ENCODE results near the gene GLIS1. TPM values are rescaled to one million over a fixed set of nuclear protein-coding genes. Genes with fewer than 3 reads are reported as not detected.

GLIS1 gene
- total and polyA plus RNA-seq, 2 of the 8 experiments (the other 6 are each of a cell fraction or from before 2014, with no cell fraction given), result 0.15 to 0.22 TPM

DNA sequence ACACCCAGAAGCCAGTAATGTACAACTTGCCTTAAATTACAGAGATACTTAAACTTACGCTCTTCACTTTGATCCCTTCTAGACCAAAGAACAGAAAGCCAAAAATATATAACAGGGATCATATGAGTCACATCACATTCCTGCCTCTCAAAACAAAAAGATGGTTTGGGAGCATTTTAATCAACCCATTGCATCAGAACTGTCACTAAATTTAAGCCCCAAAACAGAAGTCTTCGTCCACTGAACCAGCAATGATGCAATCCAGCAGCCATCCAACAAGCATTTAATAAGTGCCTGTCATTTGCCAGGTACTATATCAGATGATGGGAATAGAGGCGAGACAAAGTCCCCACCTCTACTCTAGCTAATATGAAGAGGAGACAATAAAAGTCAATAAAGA lies 42.7 kb upstream of the GLIS1 start (continued):
- TF ChIP-seq, protein P1, sequence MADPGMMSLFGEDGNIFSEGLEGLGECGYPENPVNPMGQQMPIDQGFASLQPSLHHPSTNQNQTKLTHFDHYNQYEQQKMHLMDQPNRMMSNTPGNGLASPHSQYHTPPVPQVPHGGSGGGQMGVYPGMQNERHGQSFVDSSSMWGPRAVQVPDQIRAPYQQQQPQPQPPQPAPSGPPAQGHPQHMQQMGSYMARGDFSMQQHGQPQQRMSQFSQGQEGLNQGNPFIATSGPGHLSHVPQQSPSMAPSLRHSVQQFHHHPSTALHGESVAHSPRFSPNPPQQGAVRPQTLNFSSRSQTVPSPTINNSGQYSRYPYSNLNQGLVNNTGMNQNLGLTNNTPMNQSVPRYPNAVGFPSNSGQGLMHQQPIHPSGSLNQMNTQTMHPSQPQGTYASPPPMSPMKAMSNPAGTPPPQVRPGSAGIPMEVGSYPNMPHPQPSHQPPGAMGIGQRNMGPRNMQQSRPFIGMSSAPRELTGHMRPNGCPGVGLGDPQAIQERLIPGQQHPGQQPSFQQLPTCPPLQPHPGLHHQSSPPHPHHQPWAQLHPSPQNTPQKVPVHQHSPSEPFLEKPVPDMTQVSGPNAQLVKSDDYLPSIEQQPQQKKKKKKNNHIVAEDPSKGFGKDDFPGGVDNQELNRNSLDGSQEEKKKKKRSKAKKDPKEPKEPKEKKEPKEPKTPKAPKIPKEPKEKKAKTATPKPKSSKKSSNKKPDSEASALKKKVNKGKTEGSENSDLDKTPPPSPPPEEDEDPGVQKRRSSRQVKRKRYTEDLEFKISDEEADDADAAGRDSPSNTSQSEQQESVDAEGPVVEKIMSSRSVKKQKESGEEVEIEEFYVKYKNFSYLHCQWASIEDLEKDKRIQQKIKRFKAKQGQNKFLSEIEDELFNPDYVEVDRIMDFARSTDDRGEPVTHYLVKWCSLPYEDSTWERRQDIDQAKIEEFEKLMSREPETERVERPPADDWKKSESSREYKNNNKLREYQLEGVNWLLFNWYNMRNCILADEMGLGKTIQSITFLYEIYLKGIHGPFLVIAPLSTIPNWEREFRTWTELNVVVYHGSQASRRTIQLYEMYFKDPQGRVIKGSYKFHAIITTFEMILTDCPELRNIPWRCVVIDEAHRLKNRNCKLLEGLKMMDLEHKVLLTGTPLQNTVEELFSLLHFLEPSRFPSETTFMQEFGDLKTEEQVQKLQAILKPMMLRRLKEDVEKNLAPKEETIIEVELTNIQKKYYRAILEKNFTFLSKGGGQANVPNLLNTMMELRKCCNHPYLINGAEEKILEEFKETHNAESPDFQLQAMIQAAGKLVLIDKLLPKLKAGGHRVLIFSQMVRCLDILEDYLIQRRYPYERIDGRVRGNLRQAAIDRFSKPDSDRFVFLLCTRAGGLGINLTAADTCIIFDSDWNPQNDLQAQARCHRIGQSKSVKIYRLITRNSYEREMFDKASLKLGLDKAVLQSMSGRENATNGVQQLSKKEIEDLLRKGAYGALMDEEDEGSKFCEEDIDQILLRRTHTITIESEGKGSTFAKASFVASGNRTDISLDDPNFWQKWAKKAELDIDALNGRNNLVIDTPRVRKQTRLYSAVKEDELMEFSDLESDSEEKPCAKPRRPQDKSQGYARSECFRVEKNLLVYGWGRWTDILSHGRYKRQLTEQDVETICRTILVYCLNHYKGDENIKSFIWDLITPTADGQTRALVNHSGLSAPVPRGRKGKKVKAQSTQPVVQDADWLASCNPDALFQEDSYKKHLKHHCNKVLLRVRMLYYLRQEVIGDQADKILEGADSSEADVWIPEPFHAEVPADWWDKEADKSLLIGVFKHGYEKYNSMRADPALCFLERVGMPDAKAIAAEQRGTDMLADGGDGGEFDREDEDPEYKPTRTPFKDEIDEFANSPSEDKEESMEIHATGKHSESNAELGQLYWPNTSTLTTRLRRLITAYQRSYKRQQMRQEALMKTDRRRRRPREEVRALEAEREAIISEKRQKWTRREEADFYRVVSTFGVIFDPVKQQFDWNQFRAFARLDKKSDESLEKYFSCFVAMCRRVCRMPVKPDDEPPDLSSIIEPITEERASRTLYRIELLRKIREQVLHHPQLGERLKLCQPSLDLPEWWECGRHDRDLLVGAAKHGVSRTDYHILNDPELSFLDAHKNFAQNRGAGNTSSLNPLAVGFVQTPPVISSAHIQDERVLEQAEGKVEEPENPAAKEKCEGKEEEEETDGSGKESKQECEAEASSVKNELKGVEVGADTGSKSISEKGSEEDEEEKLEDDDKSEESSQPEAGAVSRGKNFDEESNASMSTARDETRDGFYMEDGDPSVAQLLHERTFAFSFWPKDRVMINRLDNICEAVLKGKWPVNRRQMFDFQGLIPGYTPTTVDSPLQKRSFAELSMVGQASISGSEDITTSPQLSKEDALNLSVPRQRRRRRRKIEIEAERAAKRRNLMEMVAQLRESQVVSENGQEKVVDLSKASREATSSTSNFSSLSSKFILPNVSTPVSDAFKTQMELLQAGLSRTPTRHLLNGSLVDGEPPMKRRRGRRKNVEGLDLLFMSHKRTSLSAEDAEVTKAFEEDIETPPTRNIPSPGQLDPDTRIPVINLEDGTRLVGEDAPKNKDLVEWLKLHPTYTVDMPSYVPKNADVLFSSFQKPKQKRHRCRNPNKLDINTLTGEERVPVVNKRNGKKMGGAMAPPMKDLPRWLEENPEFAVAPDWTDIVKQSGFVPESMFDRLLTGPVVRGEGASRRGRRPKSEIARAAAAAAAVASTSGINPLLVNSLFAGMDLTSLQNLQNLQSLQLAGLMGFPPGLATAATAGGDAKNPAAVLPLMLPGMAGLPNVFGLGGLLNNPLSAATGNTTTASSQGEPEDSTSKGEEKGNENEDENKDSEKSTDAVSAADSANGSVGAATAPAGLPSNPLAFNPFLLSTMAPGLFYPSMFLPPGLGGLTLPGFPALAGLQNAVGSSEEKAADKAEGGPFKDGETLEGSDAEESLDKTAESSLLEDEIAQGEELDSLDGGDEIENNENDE (IDR thresholded peaks at IDR 0.05; ENCODE audit: insufficient replicate concordance, low read length), result no peak
- TF ChIP-seq CREB1 (IDR thresholded peaks at IDR 0.05) (no peak), EZH2 (IDR thresholded peaks at IDR 0.05; ENCODE audit: low read depth, low read length, severe bottlenecking) (no peak), SIX5 (IDR thresholded peaks at IDR 0.05; ENCODE audit: low read depth, low read length) (no peak), RNF2 (IDR thresholded peaks at IDR 0.05; ENCODE audit: borderline replicate concordance, low read depth, low read length, missing control alignments, poor library complexity, severe bottlenecking) (no peak), TAF7 (optimal IDR thresholded peaks at IDR 0.05; ENCODE audit: borderline replicate concordance, low read depth, low read length) (no peak)
- TF ChIP-seq, protein P2, sequence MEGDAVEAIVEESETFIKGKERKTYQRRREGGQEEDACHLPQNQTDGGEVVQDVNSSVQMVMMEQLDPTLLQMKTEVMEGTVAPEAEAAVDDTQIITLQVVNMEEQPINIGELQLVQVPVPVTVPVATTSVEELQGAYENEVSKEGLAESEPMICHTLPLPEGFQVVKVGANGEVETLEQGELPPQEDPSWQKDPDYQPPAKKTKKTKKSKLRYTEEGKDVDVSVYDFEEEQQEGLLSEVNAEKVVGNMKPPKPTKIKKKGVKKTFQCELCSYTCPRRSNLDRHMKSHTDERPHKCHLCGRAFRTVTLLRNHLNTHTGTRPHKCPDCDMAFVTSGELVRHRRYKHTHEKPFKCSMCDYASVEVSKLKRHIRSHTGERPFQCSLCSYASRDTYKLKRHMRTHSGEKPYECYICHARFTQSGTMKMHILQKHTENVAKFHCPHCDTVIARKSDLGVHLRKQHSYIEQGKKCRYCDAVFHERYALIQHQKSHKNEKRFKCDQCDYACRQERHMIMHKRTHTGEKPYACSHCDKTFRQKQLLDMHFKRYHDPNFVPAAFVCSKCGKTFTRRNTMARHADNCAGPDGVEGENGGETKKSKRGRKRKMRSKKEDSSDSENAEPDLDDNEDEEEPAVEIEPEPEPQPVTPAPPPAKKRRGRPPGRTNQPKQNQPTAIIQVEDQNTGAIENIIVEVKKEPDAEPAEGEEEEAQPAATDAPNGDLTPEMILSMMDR (IDR thresholded peaks at IDR 0.05; ENCODE audit: control extremely low read depth in 1 of 3, insufficient read depth in 1 of 3, low read depth in 1 of 3, low read length in 3 of 3), result no peak
- TF ChIP-seq, protein P3, sequence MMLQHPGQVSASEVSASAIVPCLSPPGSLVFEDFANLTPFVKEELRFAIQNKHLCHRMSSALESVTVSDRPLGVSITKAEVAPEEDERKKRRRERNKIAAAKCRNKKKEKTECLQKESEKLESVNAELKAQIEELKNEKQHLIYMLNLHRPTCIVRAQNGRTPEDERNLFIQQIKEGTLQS (IDR thresholded peaks at IDR 0.05; ENCODE audit: insufficient read depth, low read depth, low read length), result no peak

Data from H1 (cell line).